Measurements from ENCODE around the gene NKAIN2.
"Not testable (repeated sequence)": the region's sequence is repeated elsewhere in the genome, so short reads cannot be mapped to it uniquely, and the experiment has no call there.

The NKAIN2 gene

DNA sequence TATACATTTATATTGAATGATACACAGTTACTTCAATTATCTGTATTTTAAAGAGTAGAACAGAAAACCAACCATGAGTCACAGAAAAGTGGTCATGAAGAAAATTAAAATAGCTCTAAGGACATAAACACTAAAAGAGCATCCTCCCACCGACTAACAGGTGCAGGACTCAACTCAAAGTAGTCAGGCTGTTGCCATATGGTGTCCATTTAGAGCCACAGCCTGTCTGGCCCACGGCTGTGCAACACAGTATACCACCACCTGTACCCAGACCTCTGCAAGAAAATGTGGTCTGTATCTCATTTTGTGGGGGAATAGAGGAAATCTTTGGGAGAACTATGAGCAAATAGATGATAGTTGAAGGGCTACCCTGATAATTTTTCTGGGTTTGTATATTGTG, 708.8 kb downstream of the NKAIN2 start:
- DNase-seq (ENCODE audit: low spot score): no peak

DNA sequence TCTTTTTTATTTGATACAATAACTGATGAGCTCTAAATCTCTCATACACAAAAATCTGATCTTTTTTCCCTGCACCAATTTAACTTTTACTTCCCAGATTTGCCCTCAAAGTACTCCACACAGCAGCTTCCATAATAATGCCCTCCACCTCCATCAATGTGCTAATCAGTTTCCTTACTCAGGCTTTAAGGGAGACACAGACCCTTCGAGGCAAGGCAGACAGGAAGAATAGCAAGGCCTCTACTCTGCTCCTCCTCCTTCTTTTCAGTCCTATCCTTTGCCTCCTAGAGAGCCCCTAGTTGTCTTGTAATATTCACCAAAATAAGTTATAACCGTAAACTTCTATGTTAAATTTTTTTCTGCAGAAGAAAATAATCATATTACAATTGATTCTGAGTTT, 713.7 kb downstream of the NKAIN2 start:
- DNase-seq (ENCODE audit: low spot score): no peak

DNA sequence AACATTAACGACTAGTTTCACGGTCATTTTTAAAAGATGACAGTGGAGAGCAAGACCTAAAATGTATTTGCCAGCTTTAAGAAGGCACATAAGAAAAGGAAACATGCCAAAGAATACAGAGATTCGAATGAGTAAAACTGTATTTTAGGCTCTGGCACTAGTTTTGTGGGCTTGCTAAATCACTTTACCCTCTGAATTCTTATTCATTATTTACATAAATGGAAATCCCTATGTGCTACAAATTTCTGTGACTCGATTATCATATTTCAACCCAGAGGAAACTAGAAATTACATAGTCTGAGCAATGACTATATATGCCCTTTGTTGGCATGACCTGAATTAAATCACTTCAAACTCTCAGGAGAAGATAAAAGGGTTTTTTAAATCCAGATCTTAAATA, 716.8 kb downstream of the NKAIN2 start:
- no peak for DNase-seq (ENCODE audit: low spot score)

DNA sequence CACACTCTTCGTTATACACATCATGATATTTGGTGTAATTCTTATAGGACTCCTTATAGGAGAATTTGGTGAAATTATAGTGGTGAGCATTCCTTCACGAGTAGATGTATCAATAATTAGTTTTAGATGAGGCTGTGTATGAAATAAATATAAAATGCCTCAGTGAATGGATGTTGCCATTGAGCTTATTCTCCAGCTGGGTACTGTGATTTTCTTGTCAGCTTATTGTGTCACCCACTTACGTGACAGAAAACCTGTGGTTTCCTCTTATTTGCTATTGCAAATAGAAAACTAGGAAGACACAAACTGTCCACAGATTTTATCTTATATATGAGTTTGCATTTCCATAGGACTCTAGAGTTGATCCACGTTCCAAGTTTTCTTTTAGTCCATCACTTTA, 718.7 kb downstream of the NKAIN2 start:
- DNase-seq (ENCODE audit: low spot score): no peak

DNA sequence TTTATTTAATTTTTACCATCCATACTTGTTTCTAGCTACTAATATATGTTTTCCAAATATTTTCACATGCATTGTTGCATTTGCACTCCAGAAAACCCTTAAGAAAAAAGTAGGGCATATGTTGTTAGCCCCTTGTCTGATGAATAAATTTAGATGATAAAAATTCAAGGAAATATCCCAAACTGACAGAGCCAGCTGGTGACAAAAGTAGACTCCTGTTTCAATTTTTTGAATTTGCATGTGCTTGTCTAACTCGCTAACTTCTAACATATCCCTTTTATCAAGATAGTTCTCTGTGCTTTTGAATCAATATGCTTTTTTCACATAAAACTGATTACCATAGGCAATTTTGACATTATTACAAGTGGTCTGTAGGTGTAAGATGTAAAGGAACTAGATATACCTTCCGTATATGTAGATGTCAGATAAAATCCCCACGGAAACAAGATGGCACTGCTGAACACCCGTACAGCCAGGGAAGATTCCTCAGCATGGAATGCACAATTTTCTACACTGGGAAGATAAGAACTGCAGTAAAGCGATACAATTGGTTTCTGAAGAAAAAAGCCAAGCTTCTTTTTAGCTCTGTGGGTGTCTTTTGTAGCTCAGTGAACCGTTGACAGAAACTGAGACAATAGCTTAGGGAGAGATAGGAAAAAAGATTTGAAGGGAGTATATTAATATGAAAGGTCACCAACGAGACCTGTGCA, 721.0 kb downstream of the NKAIN2 start:
- no peak for DNase-seq (ENCODE audit: low spot score)

DNA sequence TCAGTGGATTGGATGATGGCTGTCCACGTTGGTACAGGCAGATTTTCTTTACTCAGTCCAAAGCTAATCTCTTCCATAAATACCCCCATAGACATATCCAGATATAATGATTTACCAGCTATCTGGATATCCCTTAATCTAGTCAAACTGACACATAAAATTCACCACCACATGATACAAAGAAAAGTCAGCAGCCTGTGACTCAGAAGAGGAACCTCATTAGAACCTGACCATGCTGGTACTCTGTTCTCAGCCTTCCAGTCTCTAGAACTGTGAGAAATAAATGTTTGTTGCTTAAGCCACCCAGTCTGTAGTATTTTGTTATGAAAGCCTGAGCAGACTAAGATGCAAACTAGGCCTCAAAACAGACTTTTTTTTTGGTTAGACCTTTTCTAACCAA, 727.3 kb downstream of the NKAIN2 start:
- no peak for DNase-seq (ENCODE audit: low spot score)

DNA sequence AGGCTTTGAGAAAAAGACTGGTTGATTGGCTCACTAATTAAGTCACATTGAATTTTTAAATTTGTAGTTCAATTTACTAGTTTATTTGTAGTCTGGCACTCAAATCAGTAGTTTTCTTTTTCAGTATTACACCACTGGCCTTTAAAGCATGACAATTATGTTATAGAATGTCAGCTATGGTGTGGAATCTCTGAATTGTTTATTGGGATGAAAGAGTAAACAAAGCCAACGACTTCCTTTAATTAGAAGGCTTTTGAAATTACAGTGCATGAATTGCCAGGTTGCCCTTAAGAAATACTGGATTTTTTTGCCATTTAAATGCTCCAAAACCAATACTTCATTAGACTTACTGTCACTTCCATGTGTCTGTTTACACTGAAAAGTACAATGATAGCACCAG, 731.6 kb downstream of the NKAIN2 start:
- no peak for DNase-seq (ENCODE audit: low spot score)

DNA sequence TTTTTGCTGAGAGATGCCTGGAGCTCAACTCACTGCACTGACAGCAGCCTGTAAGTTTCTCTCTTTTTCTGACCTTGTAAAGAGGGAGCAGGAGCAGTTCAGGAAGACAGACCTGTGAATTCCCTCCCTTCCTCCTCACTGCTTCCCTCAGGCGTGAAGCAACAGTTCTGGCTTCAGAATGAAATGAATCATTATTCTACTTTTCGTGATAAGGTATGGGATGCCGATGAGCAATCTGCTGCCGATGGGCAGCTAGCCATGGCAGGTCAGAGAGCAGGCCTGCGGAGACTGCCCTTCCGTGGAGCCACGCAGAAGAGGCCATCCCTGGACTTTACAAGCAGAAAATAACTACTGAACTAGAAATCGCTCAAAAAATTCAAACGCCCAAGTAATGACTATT, 732.1 kb downstream of the NKAIN2 start:
- DNase-seq (ENCODE audit: low spot score): no peak

DNA sequence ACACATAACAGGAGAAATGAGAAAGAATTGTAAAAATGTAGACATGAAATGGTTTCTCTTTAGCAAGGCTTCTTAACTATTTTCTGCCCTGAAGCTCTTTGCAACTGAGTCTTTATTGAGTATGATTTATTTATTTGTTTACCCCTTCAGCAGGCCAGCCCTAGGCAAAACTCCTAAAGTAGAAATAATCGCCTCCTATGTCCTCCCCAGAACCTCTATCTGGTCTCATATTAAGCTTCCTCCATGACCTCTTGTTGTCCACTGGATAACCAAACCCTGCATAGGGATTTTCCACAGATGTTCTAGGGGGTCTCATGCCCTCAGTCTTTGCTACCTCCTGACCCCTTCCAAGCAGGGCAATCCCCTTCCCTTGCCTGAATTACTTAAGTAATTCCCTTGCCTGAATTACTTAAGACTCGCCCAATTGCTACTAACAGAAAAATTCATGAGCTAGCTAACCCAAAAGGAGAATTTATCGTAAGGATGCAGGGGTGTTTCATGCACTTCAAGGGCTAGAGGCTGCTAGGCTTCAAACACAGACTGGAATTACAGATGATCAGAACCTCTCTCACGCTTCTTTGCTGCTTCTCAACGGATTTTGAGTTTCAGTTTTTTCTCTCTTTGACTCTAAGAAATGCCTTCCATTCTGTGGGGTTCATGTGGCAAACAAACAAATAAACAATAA, 732.6 kb downstream of the NKAIN2 start:
- no peak for DNase-seq (ENCODE audit: low spot score)

DNA sequence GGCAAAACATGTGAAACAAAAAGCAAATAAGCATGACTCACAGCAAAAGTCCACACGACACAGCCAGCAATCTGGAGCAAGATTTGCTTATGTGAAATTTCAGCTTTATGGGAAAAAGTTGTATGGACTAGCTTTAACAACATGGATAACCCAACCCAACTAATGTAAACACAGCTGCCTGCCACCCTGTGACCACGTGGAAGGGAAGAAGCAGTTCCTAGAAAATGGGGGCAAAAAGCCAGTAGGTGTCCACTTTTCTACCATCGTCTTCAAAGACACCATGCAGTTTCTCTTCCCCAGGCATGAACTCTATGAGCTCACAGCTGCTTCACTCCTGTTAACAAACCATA, 733.2 kb downstream of the NKAIN2 start:
- no peak for DNase-seq (ENCODE audit: low spot score)

DNA sequence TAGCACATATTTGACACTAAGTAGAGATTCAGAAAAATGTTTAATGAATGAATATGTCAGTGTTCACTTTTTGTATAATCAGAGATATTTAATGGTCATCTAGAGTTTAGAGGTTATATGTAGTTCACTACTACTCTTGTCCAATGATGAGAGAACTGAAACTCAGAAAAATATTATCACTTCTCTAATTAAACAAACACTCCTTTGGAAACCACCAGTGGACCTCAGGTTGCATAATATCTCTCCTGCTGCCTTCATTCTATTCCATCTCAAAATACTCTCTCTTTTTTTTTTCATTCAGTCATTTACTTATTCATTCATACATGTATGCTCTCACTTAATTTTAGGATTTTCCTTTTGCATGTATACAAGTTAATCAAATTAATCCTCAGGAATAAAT, 735.4 kb downstream of the NKAIN2 start:
- DNase-seq (ENCODE audit: low spot score): no peak

DNA sequence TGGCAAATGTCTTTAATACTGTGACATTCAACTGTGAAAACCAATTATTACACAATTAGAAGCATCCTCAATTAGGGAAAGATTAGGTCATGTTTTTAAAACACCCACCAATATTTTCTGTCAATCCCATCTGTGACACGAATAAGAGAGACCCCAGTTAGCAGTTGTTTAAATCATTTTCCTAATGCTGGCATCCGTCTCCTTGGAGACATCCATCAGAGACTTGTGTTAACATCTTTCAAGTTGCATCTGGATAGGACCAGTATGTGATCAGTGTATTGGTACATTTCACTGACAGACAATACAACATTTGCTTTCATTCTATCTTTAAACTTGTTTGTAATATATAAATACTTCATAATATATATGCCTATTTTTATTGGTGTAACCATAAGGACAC, 737.9 kb downstream of the NKAIN2 start:
- no peak for DNase-seq (ENCODE audit: low spot score)

DNA sequence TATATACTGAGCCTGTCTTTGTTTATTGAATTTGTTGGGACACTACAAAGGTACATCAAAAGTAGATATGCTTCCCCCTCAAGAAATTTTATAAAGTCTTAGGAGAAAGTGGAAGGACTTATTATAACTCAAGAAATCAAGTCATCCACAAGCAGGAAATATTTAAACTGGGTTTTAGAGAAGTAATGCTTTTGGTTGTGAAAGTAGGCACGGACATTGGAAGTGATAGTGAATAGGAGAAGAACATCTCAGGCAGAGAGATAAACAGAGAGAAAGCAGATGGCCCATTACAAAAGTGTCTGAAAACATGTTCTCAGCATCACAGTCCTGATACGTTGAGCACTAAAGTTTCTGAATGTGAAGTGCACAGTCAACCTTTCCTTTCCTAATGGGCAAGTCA, 742.9 kb downstream of the NKAIN2 start:
- no peak for DNase-seq (ENCODE audit: low spot score)

DNA sequence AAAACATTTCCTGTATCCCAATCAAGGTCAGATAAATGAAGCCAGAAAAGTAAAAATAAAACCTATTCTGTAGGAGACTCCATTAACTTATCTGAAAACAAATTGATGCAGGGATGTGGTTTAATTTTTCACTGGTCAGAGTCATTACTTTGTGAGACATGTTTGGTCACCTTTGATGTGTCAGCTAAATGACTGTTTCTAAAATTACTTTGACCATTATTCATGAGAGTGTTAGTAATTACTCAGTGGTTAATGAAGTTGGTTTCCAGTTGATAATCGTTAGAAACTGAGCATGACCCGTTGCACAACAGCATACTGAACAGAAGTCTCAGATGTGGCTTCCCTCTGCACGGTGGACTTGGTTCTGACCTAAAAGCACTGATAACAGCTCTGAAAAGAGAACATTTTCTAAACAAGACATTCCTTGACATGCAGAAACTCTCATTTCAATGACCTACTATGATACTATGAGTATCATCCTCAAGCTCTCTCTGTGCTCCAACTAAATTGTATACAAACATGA, 748.1 kb downstream of the NKAIN2 start:
- no peak for DNase-seq (ENCODE audit: low spot score)

DNA sequence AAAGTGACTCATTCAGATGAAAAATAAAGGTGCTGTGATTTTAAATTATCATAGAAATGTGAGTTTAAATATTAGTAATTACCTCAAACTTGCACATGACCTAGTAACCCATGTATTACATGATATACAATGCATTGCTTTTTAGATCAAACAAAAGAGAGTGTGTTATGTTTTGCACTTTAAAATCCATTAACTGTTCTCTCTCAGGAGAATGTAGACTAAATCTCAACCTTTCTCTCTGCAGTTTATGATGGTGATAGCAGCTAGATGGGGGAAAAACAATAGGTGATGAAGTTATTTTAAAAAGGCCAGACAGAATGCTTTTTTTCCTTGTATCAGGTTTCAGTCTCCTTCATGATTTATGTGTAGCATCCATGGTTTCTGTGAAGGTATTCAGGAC, 754.2 kb downstream of the NKAIN2 start:
- DNase-seq (ENCODE audit: low spot score): no peak

DNA sequence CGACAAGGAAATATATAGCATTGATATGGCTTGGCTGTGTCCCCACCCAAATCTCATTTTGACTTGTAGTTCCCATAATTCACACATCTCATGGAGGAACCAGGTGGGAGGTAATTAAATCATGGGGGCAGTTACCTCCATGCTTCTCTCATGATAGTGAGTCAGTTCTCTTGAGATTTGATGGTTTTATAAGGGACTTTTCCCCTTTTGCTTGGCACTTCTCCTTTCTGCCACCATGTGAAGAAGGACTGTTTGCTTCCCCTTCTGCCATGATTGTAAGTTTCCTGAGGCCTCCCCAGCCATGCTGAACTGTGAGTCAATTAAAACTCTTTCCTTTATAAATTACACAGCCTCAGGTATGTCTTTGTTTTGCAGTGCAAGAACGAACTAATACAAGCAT, 756.4 kb downstream of the NKAIN2 start:
- not testable (repeated sequence) for DNase-seq (ENCODE audit: low spot score)

DNA sequence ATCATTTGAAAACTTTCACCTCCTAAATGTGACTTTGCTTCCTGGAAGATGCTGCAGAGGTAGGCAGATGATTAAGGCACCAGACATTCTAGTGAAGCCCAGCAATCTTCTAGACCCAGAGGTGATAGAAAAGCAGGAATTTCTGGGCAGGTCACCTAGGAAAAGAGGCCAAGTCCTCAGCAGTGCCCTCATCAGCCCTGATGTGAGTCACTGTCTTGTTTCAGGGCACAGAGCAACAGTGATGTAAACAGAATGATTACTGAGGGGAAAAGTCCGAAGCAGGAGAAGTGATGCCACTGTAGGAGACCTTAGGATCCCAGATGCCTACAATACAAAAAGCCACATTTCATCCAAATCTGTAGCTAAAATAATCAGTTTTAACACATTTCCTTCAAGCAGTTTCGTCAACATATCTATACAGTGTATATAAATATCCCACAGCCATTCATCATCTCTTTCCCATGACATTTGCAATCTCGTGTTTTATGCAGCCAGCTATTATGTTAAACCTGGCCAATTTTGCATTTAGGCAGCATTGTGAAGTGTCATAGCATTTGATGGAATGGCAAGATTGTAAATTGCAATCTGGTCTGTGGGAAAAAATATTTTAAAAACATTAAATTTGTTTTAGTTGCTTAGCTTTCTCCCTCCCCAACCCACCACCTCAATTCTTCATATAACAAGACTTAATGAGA, 757.4 kb downstream of the NKAIN2 start:
- DNase-seq (ENCODE audit: low spot score): no peak

DNA sequence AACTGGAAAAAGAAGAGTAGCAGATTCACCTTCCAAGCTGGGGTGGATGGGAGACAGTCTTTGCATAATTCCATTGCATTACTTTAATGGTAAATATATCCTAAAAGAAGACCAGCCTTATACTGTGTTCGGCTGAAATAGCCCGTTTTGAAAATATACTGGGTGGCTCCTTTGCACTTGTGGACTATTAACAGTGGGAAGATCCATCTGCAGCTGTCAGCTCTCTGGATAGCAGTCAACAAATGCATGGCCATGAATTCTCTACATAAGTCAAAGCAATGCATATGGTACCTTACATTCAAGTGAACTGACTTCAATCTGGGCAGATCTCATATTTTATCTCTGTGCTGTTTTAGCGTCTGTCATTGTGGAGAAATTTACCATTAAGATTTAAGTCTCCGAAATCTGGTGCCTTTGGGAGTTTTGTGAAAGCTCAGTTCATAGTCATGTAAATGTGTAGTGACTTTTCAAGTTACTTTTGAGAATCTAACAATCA, 758.0 kb downstream of the NKAIN2 start:
- DNase-seq (ENCODE audit: low spot score): no peak

DNA sequence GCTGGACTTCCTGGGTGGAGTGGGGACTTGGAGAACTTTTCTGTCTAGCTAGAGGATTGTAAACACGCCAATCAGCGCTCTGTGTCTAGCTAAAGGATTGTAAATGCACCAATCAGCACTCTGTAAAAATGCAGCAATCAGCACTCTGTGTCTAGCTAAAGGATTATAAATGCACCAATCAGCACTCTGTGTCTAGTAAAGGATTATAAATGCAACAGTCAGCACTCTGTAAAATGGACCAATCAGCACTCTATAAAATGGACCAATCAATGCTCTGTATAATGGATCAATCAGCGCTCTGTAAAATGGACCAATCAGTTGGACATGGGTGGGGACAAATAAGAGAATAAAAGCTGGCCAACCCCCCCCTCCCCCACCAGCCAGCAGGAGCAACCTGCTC, 760.5 kb downstream of the NKAIN2 start:
- DNase-seq (ENCODE audit: low spot score): not testable (repeated sequence)

DNA sequence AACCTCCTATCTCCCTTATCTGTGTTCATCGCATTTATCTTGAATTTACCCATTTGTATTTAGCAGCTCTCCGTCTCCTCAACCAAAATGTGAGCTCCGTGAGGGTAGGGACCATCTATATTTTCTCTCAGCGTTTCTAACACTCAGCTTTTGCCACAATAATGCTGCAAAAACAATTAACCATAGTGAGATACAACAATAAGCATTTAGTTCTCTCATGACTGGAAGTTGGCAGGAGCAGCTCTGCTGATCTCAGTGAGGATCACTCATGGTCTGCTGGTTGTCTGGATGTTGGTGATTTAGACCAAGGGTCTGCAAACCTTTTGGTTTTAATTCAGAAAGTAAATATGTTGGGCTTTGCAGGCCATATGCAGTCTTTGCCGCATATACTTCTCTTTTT, 763.7 kb downstream of the NKAIN2 start:
- DNase-seq (ENCODE audit: low spot score): peak; percentile 10

DNA sequence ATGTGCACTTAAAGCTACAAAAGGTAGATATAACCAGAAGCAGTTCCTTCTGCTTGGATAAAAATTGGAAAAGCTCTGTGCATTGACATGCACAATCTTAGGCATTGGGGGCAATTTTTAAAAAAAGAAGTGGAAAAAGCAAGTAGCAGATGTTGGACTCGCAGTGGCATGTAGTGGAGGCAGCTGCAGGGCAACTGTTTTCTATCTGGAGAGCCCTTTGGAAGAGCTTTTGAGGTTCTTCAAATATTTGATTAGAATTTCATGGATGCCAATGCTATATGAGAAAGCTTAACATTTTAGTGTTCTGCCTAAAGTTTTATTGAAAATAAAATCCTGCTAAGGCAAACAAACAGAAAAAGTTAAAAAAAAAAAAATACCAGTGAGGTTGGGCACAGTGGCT, 770.3 kb downstream of the NKAIN2 start:
- no peak for DNase-seq (ENCODE audit: low spot score)

DNA sequence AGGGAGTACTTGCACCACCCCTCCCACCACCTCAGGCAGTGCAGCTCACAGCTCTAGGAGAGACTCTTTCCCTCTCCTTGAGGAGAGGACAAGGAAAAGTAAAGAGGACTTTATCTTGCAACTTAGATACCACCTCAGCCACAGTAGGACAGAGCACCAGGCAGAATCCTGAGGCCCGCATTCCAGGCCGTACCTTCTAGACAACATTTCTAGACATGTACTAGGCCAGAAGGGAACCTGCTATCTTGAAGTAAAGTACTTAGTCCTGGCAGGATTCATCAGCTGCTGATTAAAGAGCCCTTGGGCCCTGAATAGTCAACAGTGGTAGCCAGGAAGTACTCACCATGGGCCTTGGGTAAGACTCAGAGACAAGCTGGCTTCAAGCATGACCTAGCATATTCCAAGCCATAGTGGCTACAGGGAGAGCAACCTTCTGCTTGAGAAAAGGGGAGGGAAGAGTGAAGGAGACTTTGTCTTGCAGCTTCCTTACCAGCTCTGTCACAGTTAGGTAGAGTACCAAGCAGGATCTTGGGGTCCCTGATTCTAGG, 774.1 kb downstream of the NKAIN2 start:
- no peak for DNase-seq (ENCODE audit: low spot score)

DNA sequence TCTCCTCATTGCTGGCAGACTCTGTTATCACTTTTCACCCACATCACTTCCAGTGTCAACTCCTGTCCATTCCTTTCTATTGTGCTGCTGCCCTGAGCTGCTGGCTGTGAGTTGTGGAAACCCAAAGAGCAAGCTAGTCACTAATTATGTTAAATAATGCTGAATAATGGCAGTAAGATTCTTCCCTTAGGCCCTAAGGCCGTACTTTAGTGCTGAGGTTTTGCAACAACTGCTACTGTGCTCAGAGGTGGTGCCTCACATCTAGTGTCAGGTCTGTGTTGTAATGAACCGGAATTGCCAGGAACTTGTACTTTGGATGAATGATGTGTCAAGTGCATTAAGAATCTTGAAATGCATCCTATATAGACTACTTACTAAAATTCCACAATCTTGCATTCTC, 786.3 kb downstream of the NKAIN2 start:
- no peak for DNase-seq (ENCODE audit: low spot score)

All from Ammon's horn (tissue), 1 donor.